Fibroblast of pulmonary artery (primary cell): ENCODE data around the gene MLX.
"Not testable (repeated sequence)": the region's sequence is repeated elsewhere in the genome, so short reads cannot be mapped to it uniquely, and the experiment has no call there.

Source experiments
- DNase-seq: peaks from one replicate; pipeline ENCODE4 v3.0.0-alpha.2; 2010; ENCODE audit warnings: low read depth
- H3K4me3 ChIP-seq: replicated peaks from 2 replicates; pipeline ENCODE4 v1.5.1; 2011; ENCODE audit warnings: low read depth, mild to moderate bottlenecking, control low read depth, low read length, moderate library complexity
- TF ChIP-seq, protein P1 (sequence below): IDR thresholded peaks from 2 replicates; pipeline ENCODE4 v1.5.1; 2011; ENCODE audit warnings: mild to moderate bottlenecking, control low read depth, low read length, inconsistent platforms; ENCODE audit errors: missing control alignments

Gene MLX

DNA sequence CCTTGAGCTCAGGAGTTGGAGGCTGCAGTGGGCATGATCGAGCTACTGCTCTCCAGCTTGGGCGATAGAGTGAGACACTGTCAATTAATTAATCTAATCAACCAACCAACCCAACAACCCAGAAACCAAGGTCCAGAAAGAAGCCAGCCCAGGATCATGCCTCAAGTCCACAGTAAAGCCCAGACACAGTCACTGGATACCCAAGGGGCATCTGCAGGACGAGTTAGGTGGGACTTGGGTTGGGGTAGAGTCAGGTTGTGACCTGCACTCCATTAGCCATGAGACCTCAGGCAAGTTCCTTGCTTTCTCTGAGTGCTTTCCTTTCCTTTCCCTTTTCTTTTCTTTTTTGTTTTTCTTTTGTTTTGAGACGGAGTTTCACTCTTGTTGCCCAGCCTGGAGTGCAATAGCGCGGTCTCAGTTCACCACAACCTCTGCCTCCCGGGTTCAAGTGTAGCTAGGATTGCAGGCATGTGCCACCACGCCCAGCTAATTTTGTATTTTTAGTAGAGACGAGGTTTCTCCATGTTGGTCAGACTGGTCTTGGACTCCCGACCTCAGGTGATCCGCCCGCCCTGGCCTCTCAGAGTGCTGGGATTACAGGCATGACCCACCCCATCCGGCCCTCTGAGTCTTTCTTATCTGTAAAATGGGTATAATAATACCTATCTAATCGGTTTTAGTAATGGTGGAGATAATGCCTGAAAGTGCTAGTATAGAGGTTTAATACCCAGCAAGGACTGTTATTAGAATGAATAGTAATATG is 17.7 kb upstream of the MLX start:
- no peak overlapping the region for H3K4me3 ChIP-seq
- DNase-seq = no peak
- TF ChIP-seq, protein P1, sequence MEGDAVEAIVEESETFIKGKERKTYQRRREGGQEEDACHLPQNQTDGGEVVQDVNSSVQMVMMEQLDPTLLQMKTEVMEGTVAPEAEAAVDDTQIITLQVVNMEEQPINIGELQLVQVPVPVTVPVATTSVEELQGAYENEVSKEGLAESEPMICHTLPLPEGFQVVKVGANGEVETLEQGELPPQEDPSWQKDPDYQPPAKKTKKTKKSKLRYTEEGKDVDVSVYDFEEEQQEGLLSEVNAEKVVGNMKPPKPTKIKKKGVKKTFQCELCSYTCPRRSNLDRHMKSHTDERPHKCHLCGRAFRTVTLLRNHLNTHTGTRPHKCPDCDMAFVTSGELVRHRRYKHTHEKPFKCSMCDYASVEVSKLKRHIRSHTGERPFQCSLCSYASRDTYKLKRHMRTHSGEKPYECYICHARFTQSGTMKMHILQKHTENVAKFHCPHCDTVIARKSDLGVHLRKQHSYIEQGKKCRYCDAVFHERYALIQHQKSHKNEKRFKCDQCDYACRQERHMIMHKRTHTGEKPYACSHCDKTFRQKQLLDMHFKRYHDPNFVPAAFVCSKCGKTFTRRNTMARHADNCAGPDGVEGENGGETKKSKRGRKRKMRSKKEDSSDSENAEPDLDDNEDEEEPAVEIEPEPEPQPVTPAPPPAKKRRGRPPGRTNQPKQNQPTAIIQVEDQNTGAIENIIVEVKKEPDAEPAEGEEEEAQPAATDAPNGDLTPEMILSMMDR = no peak

DNA sequence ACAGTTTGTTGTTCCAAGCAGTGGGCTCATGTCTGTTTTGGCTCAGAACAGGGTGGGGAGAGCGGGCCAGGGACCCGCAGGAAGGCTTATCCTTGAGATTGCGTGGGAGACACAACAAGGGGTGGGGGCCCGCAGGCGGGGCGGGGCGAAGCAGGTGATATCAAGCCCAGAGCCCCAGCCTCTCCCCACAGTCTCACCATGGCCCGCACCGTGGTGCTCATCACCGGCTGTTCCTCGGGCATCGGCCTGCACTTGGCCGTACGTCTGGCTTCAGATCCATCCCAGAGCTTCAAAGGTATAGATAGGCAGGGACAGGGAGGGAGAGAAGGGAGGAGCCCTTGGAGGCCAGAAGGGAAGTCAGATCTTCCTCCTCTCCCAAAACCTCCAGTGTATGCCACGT is 14.2 kb upstream of the MLX start, which contains the start of gene HSD17B1:
Gene HSD17B1, plus strand, starts transcription at position 188 of the 400 bp plus-strand sequence. Its CDS starts 11 bp downstream, at position 199.
- peak within 1 kb of the TSS; percentile 81 for H3K4me3 ChIP-seq
- not testable (repeated sequence) for DNase-seq

DNA sequence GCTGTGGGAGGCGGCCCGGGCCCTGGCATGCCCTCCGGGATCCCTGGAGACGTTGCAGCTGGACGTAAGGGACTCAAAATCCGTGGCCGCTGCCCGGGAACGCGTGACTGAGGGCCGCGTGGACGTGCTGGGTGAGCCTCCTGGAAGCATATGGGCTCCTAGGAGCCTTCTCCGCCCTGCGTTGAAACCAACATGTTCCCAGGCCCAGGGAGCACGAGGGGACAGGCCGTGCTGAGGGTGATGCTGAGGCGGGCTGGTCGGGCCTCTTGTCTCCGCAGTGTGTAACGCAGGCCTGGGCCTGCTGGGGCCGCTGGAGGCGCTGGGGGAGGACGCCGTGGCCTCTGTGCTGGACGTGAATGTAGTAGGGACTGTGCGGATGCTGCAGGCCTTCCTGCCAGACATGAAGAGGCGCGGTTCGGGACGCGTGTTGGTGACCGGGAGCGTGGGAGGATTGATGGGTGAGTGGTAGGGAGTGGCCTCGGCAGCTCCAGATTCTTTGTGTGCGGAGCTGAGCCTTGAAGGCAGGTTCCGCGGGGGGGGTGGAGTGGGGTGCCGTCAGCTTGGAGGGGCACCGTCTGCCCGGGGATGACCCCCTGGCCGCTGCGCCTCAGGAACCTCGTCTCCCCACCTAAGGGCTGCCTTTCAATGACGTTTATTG is 13.6 kb upstream of the MLX start:
- DNase-seq = peak; percentile 50
- peak overlapping the region; percentile 81 for H3K4me3 ChIP-seq
- TF ChIP-seq, protein P1 = no peak

DNA sequence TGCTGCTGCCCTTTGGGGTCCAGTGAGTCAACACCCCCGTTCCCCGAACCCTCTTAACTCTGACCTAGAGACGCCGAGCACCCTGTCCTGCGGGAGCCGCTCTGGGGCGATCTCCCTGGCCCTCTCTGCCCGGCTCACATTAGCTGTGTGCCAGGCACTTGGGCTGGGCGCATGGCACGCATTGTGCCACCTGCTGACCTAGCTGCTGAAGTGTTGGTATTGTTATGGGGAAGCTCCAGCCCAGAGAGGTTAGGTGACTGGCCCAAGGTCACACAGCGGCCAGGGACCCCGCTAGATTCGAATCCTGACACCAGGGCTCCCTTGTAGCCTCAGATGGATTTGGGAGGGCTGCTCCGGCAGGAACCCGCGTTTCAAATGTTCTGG is 13.0 kb upstream of the MLX start:
- TF ChIP-seq, protein P1 = no peak

DNA sequence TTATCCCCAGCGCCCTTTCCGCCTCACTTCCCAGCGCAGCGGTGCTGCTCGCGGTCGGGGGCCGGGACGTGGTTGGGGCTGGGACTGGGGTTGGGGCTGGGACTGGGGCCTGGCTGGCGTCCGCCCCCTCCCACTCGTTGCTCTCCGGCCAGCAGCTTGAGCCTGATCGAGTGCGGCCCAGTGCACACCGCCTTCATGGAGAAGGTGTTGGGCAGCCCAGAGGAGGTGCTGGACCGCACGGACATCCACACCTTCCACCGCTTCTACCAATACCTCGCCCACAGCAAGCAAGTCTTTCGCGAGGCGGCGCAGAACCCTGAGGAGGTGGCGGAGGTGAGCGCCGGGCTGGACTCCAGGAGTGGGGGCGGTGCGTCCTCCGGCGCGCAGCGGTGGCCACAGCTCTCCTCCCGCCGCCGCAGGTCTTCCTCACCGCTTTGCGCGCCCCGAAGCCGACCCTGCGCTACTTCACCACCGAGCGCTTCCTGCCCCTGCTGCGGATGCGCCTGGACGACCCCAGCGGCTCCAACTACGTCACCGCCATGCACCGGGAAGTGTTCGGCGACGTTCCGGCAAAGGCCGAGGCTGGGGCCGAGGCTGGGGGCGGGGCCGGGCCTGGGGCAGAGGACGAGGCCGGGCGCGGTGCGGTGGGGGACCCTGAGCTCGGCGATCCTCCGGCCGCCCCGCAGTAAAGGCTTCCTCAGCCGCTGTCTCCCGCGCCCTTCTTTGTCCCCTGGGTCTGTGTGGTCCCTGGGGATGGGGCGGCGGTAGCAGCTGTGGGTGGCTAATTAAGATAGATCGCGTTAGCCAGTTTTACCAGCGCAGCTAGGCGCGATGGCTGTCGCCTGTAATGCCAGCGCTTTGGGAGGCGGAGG is 12.4 kb upstream of the MLX start:
- peak; percentile 76 for DNase-seq
- TF ChIP-seq, protein P1 = no peak

More for the DNA sequence above, 13.0 kb upstream of the MLX start:
- DNase-seq = no peak
- H3K4me3 ChIP-seq = peak overlapping the region; percentile 81

DNA sequence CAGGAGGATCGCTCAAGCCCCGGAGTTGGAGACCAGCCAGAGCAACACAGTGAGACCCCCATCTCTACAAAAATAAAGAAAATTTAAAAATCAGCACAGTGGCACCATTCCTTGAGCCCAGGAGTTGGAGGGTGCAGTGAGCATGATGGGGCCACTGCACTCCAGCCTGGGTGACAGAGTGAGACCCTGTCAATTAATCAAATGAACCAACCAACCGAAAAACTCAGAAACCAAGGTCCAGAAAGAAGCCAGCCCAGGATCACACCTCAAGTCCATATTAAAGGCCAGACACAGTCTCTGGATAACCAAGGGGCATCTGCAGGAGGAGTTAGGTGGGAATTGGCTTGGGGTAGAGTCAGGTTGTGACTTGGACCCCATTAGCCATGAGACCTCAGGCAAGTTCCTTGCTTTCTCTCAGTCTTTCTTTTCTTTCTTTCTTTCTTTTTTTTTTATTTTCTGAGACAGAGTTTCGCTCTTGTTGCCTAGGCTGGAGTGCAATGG is 11.7 kb upstream of the MLX start:
- no peak for DNase-seq
- H3K4me3 ChIP-seq = peak overlapping the region; percentile 81
- TF ChIP-seq, protein P1 = no peak

More for the DNA sequence above, 12.4 kb upstream of the MLX start:
- H3K4me3 ChIP-seq = peak overlapping the region; percentile 81
